OCI-LY1 (cell line): ENCODE data around the gene UTP14C.
"Not testable (repeated sequence)": the region's sequence is repeated elsewhere in the genome, so short reads cannot be mapped to it uniquely, and the experiment has no call there.

Source experiments
- H2AFZ ChIP-seq: fragments of 200-600 bp; sonication (generic), shearing (Covaris generic); 2 replicates; pipeline ENCODE4 v1.6.0; 2014; ENCODE audit warnings: antibody characterized with exemption, mild to moderate bottlenecking, low read length
- H3F3A ChIP-seq: fragments of 200-600 bp; sonication (generic), shearing (Covaris generic); 2 replicates; pipeline ENCODE4 v1.6.0; 2014; ENCODE audit warnings: mild to moderate bottlenecking, antibody characterized with exemption, low read length, moderate library complexity; ENCODE audit not compliant: insufficient read depth
- H3K27ac ChIP-seq: fragments of 200-600 bp; sonication (generic); 2 replicates; pipeline ENCODE4 v1.5.1; 2014; ENCODE audit warnings: low read length, mixed run types, mild to moderate bottlenecking, low read depth; ENCODE audit not compliant: poor library complexity, severe bottlenecking
- H3K27me3 ChIP-seq: fragments of 200-600 bp; sonication (generic); 2 replicates; pipeline ENCODE4 v1.6.0; 2014; ENCODE audit warnings: antibody characterized with exemption, mild to moderate bottlenecking, low read length, moderate library complexity; ENCODE audit not compliant: insufficient read depth
- H3K36me3 ChIP-seq: fragments of 200-600 bp; sonication (generic); 2 replicates; pipeline ENCODE4 v1.6.1; 2014; ENCODE audit warnings: mild to moderate bottlenecking, antibody characterized with exemption, low read length, moderate library complexity, mixed read lengths; ENCODE audit not compliant: insufficient read depth
- H3K4me1 ChIP-seq: fragments of 200-600 bp; sonication (generic); 2 replicates; pipeline ENCODE4 v1.5.1; 2014; ENCODE audit warnings: mild to moderate bottlenecking, low read length, moderate library complexity; ENCODE audit not compliant: insufficient read depth, severe bottlenecking
- H3K4me2 ChIP-seq: fragments of 200-600 bp; sonication (generic), shearing (Covaris generic); 2 replicates; pipeline ENCODE4 v1.6.1; 2014; ENCODE audit warnings: low read length
- H3K4me3 ChIP-seq: fragments of 200-600 bp; sonication (generic); 2 replicates; pipeline ENCODE4 v1.5.1; 2014; ENCODE audit warnings: low read length, low read depth, mild to moderate bottlenecking, mixed read lengths; ENCODE audit not compliant: poor library complexity, severe bottlenecking
- H3K79me2 ChIP-seq: fragments of 200-600 bp; shearing (Covaris generic); 2 replicates; pipeline ENCODE4 v1.6.1; 2016; ENCODE audit warnings: mixed run types, low read length, mixed read lengths; ENCODE audit not compliant: insufficient read depth
- H3K9ac ChIP-seq: fragments of 200-600 bp; sonication (generic), shearing (Covaris generic); 2 replicates; pipeline ENCODE4 v1.6.1; 2014; ENCODE audit warnings: mild to moderate bottlenecking, low read length, mixed read lengths
- H3K9me2 ChIP-seq: fragments of 200-600 bp; sonication (generic), shearing (Covaris generic); 2 replicates; pipeline ENCODE4 v1.6.1; 2014; ENCODE audit warnings: low read depth, mild to moderate bottlenecking, low read length, mixed read lengths
- H3K9me3 ChIP-seq: fragments of 200-600 bp; shearing (Covaris generic); 2 replicates; pipeline ENCODE4 v1.6.1; 2014; ENCODE audit warnings: low read length, mixed read lengths
- H4K20me1 ChIP-seq: fragments of 200-600 bp; sonication (generic), shearing (Covaris generic); 2 replicates; pipeline ENCODE4 v1.6.0; 2016; ENCODE audit warnings: mild to moderate bottlenecking, low read length; ENCODE audit not compliant: insufficient read depth
- CTCF ChIP-seq: fragments of 200-600 bp; sonication (generic), shearing (Covaris generic); IDR thresholded peaks from 2 replicates; pipeline ENCODE4 v1.5.1; 2017; ENCODE audit warnings: mild to moderate bottlenecking, antibody characterized with exemption, low read length, moderate library complexity, mixed read lengths
- EZH2 ChIP-seq: fragments of 200-600 bp; sonication (generic), shearing (Covaris generic); IDR thresholded peaks from 2 replicates; pipeline ENCODE4 v1.8.0; 2017; ENCODE audit warnings: borderline replicate concordance, mixed run types, mild to moderate bottlenecking, antibody characterized with exemption, low read length, moderate library complexity, mixed read lengths

The UTP14C gene

DNA sequence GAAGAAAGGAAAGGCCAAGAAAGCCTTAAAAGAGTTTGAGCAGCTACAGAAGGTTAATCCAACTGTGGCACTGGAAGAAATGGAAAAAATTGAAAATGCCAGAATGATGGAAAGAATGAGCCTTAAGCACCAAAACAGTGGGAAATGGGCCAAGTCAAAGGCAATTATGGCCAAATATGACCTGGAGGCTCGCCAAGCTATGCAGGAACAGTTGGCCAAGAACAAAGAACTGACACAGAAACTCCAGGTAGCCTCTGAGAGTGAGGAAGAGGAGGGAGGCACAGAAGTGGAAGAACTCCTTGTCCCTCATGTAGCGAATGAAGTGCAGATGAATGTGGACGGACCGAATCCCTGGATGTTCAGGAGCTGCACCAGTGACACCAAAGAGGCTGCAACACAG is 5.1 kb downstream of the UTP14C start:
- Histone ChIP-seq H3K4me2 (no peak overlapping the region), H3K36me3 (peaks cover 50% of the 10 kb centered on the region), H3K79me2 (no peaks in the 10 kb centered on the region), H3K9me2 (no peaks in the 10 kb centered on the region), H3K9ac (no peak overlapping the region), H3F3A (no peaks in the 10 kb centered on the region), H3K27me3 (no peaks in the 10 kb centered on the region), H3K9me3 (no peaks in the 10 kb centered on the region), H2AFZ (no peak overlapping the region), H3K4me3 (no peak overlapping the region), H3K27ac (no peak overlapping the region), H4K20me1 (no peaks in the 10 kb centered on the region), H3K4me1 (no peaks in the 10 kb centered on the region)
- no peak for TF ChIP-seq CTCF
- no peak for TF ChIP-seq EZH2

DNA sequence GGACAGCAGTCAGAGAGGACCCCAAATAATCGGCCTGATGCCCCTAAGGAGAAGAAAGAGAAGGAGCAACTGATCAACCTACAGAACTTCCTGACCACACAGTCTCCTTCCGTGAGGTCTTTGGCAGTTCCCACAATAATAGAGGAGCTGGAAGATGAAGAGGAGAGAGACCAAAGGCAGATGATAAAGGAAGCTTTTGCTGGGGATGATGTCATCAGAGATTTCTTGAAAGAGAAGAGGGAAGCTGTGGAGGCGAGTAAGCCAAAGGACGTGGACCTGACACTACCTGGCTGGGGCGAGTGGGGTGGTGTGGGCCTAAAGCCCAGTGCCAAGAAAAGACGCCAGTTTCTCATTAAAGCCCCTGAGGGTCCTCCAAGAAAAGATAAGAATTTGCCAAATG is 5.9 kb downstream of the UTP14C start:
- not testable (repeated sequence) for H4K20me1 ChIP-seq, H3K9ac ChIP-seq, H3K9me3 ChIP-seq, H3F3A ChIP-seq, H3K27ac ChIP-seq, H3K4me2 ChIP-seq, H3K27me3 ChIP-seq, H3K4me3 ChIP-seq, H3K79me2 ChIP-seq, H3K9me2 ChIP-seq, H3K4me1 ChIP-seq, H2AFZ ChIP-seq
- peaks cover 41% of the 10 kb centered on the region for H3K36me3 ChIP-seq

GRCh38 chr13:52033039-52033438 is 8.5 kb downstream of the UTP14C start:
- no peak overlapping the region for H3K27ac ChIP-seq
- H3F3A ChIP-seq: no peaks in the 10 kb centered on the region
- 0 out of 2 replicates have a peak, but pooled peaks cover 3% of the 10 kb centered on the region for H4K20me1 ChIP-seq
- no peak overlapping the region for H3K4me3 ChIP-seq
- H3K4me1 ChIP-seq: no peaks in the 10 kb centered on the region
- no peak overlapping the region for H2AFZ ChIP-seq
- no peaks in the 10 kb centered on the region for H3K9me3 ChIP-seq
- H3K9ac ChIP-seq: no peak overlapping the region
- no peak overlapping the region for H3K4me2 ChIP-seq
- H3K27me3 ChIP-seq: no peaks in the 10 kb centered on the region
- H3K9me2 ChIP-seq: no peaks in the 10 kb centered on the region
- peaks cover 17% of the 10 kb centered on the region for H3K36me3 ChIP-seq
- no peaks in the 10 kb centered on the region for H3K79me2 ChIP-seq
- TF ChIP-seq CTCF (no peak), EZH2 (no peak)

GRCh38 chr13:52034616-52035226 is 10.2 kb downstream of the UTP14C start:
- 0 out of 2 replicates have a peak, but pooled peaks cover 3% of the 10 kb centered on the region for H4K20me1 ChIP-seq
- TF ChIP-seq CTCF (no peak), EZH2 (no peak)
- no peak overlapping the region for H3K4me3 ChIP-seq
- no peak overlapping the region for H2AFZ ChIP-seq
- no peaks in the 10 kb centered on the region for H3K4me1 ChIP-seq
- H3K9ac ChIP-seq: no peak overlapping the region
- no peaks in the 10 kb centered on the region for H3K36me3 ChIP-seq
- H3K9me2 ChIP-seq: no peaks in the 10 kb centered on the region
- no peak overlapping the region for H3K4me2 ChIP-seq
- H3K27me3 ChIP-seq: no peaks in the 10 kb centered on the region
- H3K27ac ChIP-seq: no peak overlapping the region
- H3F3A ChIP-seq: no peaks in the 10 kb centered on the region
- no peaks in the 10 kb centered on the region for H3K9me3 ChIP-seq
- H3K79me2 ChIP-seq: no peaks in the 10 kb centered on the region
